ENCODE results near the gene POU2F3.

GRCh38 chr11:120248551-120249278 is 8.8 kb downstream of the POU2F3 start:
- TF ChIP-seq CTCF (IDR thresholded peaks at IDR 0.05) (no peak), POLR2A (IDR thresholded peaks at IDR 0.05) (no peak), POLR2AphosphoS5 (IDR thresholded peaks at IDR 0.05) (no peak), EP300 (IDR thresholded peaks at IDR 0.05) (no peak)
